Esophagus mucosa (tissue), 1 donor: ENCODE results near the gene SYMPK. TPM values are rescaled to one million over a fixed set of nuclear protein-coding genes. Genes with fewer than 3 reads are reported as not detected.
"Not testable (repeated sequence)": the region's sequence is repeated elsewhere in the genome, so short reads cannot be mapped to it uniquely, and the experiment has no call there.

Experiments used
- ATAC-seq: fragments of 200-7000 bp; cut with Tn5 transposase; one replicate; pipeline ENCODE4 v1.9.1; 2020
- total RNA-seq: library from RNA; stranded (reverse); gene quantifications from one replicate; pipeline ENCODE4 v1.2.4, GENCODE V29; 2023
- donor health status: DM: yes; HTN: yes; CAD: no.

Gene SYMPK
- total RNA-seq, 1 donor from 2014 or later, result 42.9 TPM

GRCh38 chr19:45885556-45886426 lies 22.8 kb upstream of the SYMPK start, which contains the start of gene IRF2BP1:
Gene IRF2BP1 (minus strand): TSS chr19:45886141. CDS start chr19:45885774, 367 bp downstream.
- peak; percentile 67 for ATAC-seq

- peak; percentile 5 for ATAC-seq
Observed at GRCh38 chr19:45884682-45885555, 22.0 kb upstream of the SYMPK start.

- ATAC-seq, result no peak
Observed at GRCh38 chr19:45883881-45884681, 21.1 kb upstream of the SYMPK start.

GRCh38 chr19:45883586-45883880 lies 20.6 kb upstream of the SYMPK start:
- no peak for ATAC-seq

GRCh38 chr19:45882652-45883585 lies 20.0 kb upstream of the SYMPK start:
- ATAC-seq, result peak; percentile 43

- no peak for ATAC-seq
Observed at GRCh38 chr19:45881909-45882528, 19.1 kb upstream of the SYMPK start.

GRCh38 chr19:45881082-45881908 lies 18.3 kb upstream of the SYMPK start:
- ATAC-seq, result no peak

GRCh38 chr19:45879971-45880370 lies 17.0 kb upstream of the SYMPK start:
- no peak for ATAC-seq

GRCh38 chr19:45879055-45879454 lies 16.1 kb upstream of the SYMPK start:
- ATAC-seq, result no peak

- ATAC-seq, result peak; percentile 84
Observed at GRCh38 chr19:45878043-45878794, 15.3 kb upstream of the SYMPK start.

- no peak for ATAC-seq
Observed at GRCh38 chr19:45876411-45877197, 13.7 kb upstream of the SYMPK start.

- no peak for ATAC-seq
Observed at GRCh38 chr19:45876161-45876410, 13.1 kb upstream of the SYMPK start.

GRCh38 chr19:45874620-45874966 lies 11.6 kb upstream of the SYMPK start:
- no peak for ATAC-seq

GRCh38 chr19:45873219-45873772 lies 10.3 kb upstream of the SYMPK start:
- no peak for ATAC-seq

GRCh38 chr19:45872095-45872919 lies 9.4 kb upstream of the SYMPK start:
- no peak for ATAC-seq

- ATAC-seq, result no peak
Observed at GRCh38 chr19:45870798-45871197, 7.9 kb upstream of the SYMPK start.

GRCh38 chr19:45867241-45867640 lies 4.3 kb upstream of the SYMPK start:
- not testable (repeated sequence) for ATAC-seq
